GM12875 (cell line): ENCODE results near the gene SH3TC1.

Experiments used
- H3K4me3 ChIP-seq: one replicate; pipeline ENCODE4 v1.5.1; 2011; ENCODE audit warnings: low read depth, low read length, control low read depth
- CTCF ChIP-seq: IDR thresholded peaks from 2 replicates; pipeline ENCODE4 v1.5.1; 2011; ENCODE audit warnings: low read depth, mild to moderate bottlenecking, control low read depth, inconsistent platforms, low read length, moderate library complexity, borderline replicate concordance; ENCODE audit not compliant: insufficient read depth

SH3TC1 gene

DNA sequence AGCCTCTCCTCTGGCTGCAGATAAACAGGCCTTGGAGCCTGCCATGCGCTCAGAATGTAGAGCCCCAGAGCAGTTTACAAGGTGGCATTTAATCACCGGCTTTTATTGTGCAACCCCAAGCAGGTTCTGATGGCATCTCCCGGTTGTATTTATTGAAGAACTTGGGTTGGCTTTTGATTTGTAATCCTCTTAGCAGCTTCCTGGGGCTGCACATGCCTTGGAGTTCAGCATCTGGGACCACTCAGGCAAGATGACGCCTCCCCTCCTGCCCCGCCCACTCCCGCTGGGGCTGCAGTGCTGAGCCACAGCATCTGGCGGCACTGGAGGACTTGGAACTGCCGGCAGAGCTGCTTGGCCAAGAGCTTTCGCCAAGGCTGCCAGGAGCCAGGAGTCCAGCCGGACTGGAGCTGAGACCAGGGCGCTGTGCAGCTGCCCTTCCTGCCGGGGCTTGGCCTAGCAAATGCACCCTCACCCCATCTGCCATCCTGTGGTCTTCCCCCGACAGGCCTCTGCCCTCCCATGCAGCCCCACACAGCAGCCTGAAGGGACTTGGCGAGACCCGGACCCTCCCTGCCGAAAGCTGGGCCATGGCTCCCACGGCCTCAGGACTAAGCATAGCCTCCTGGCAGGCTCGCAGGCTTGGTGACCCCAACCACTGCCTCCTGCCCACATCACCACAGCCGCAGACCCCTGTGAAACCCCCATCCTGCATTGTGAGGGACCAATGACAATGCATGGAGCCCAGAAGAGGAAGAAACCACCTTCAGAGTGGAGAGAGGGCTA, 75.9 kb downstream of the SH3TC1 start:
- H3K4me3 ChIP-seq: no peak overlapping the region
- no peak for TF ChIP-seq CTCF

- no peak for TF ChIP-seq CTCF
These were observed 76.4 kb downstream of the SH3TC1 start for GRCh38 chr4:8275548-8275910.

GRCh38 chr4:8276358-8277240, 77.5 kb downstream of the SH3TC1 start:
- H3K4me3 ChIP-seq: no peak overlapping the region

More at GRCh38 chr4:8275548-8275910, 76.4 kb downstream of the SH3TC1 start:
- H3K4me3 ChIP-seq: no peak overlapping the region

GRCh38 chr4:8277356-8278008, 78.4 kb downstream of the SH3TC1 start:
- no peak for TF ChIP-seq CTCF
- no peak overlapping the region for H3K4me3 ChIP-seq

More at GRCh38 chr4:8276358-8277240, 77.5 kb downstream of the SH3TC1 start:
- no peak for TF ChIP-seq CTCF

GRCh38 chr4:8278009-8278395, 78.9 kb downstream of the SH3TC1 start:
- H3K4me3 ChIP-seq: no peak overlapping the region
- no peak for TF ChIP-seq CTCF

DNA sequence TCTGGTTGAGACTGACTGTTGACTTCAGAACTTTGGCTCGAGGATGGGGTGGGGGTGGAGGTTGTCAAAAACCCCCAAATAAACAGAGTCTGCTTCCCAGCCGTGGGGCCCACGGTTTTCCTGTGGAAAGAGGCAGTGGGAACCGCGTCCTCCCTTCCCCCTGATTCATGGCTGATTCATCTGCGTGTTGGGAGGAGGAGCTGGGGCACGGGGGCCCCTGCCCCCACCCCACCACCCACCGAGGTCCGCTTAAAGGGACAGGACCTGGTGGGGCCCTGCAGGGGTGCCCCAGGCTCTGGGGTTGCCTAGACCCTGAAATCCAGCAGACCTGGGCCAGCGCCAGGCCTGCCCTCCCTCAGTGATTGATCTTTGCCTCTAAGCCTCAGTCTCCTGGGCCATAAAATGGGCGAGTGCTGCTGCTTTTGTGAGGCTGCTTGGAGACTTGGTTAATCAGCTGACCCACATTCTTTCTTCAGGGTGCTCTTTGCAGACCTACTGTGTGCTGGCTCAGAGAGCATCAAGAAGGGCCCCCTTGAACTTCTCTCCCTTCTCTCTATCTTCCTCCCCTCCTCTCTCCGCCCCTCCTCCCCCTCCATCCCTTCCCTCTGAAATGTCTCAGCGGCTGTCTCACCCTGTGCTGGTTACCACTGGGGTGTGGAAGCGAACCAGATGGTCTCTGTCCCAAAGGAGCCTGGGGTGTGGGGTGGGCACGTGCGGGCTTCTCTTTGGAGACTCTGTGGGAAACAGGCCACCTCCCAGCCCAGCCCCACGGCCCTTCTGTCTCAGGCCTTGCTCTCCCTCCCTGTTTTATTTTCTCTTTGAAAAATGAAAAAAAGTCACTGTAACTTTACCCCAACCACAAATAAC, 79.6 kb downstream of the SH3TC1 start:
- no peak overlapping the region for H3K4me3 ChIP-seq
- TF ChIP-seq CTCF: no peak
